ENCODE results near the gene TNPO3.

TNPO3 gene

GRCh38 chr7:128937647-128938543 lies 117.0 kb downstream of the TNPO3 start, which contains the start of gene IRF5:
Gene IRF5 (plus strand): TSS chr7:128937927. CDS start chr7:128942082, 4,155 bp downstream.
- no peak for DNase-seq

- DNase-seq = no peak
These were observed 117.7 kb downstream of the TNPO3 start for GRCh38 chr7:128937271-128937646.

- no peak for DNase-seq
These were observed 118.1 kb downstream of the TNPO3 start for GRCh38 chr7:128936798-128937197.

GRCh38 chr7:128935342-128935730 lies 119.6 kb downstream of the TNPO3 start:
- no peak for DNase-seq

- DNase-seq = no peak
These were observed 120.3 kb downstream of the TNPO3 start for GRCh38 chr7:128934361-128935341.

GRCh38 chr7:128933180-128933891 lies 121.6 kb downstream of the TNPO3 start:
- DNase-seq = no peak

GRCh38 chr7:128932862-128933179 lies 122.1 kb downstream of the TNPO3 start:
- no peak for DNase-seq

GRCh38 chr7:128931965-128932861 lies 122.7 kb downstream of the TNPO3 start:
- DNase-seq = no peak

GRCh38 chr7:128931190-128931798 lies 123.6 kb downstream of the TNPO3 start:
- no peak for DNase-seq

- DNase-seq = no peak
These were observed 125.8 kb downstream of the TNPO3 start for GRCh38 chr7:128928882-128929788.

- DNase-seq = no peak
These were observed 126.6 kb downstream of the TNPO3 start for GRCh38 chr7:128928159-128928813.

GRCh38 chr7:128924707-128925588 lies 130.0 kb downstream of the TNPO3 start:
- DNase-seq = no peak

GRCh38 chr7:128923411-128923800 lies 131.5 kb downstream of the TNPO3 start:
- no peak for DNase-seq

- DNase-seq = no peak
These were observed 132.2 kb downstream of the TNPO3 start for GRCh38 chr7:128922496-128923410.

- DNase-seq = no peak
These were observed 133.0 kb downstream of the TNPO3 start for GRCh38 chr7:128921866-128922440.

- DNase-seq = no peak
These were observed 133.9 kb downstream of the TNPO3 start for GRCh38 chr7:128920913-128921582.
